ENCODE measurements around the gene MTRFR. TPM values are rescaled to one million over a fixed set of nuclear protein-coding genes. Genes with fewer than 3 reads are reported as not detected.
A peak's percentile ranks its signal among the peaks of the same experiment; 100 is the strongest.

The MTRFR gene
- total RNA-seq, 1 donor from 2014 or later = 7.8 TPM

- intact Hi-C loops (cut with DNase I) = no loop called here
- no peak for DNase-seq (ENCODE audit: low spot score)
These were observed 35.0 kb downstream of the MTRFR start for GRCh38 chr12:123267991-123268843.

DNA sequence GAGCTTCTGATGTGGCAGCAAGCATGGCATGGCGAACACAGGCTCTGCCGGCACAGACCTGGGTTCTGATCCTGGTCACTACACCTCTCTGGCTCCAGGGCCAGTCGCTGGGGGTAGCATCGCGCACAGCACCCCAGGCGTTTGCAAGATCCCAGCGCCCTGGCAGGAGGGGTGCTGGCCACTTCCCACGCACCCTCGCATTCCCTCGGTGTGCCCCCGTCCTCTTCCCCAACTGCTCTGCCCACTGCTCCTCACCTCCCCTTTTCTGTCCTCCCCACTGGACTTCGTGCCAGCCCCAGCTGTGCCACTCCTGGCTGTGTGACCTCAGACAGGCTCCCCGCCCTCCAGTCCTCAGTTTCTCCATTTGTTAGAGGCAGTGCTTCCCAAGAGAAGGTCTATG lies 35.6 kb downstream of the MTRFR start:
- intact Hi-C loops (cut with DNase I) = no loop called here
- no peak for DNase-seq (ENCODE audit: low spot score)

DNA sequence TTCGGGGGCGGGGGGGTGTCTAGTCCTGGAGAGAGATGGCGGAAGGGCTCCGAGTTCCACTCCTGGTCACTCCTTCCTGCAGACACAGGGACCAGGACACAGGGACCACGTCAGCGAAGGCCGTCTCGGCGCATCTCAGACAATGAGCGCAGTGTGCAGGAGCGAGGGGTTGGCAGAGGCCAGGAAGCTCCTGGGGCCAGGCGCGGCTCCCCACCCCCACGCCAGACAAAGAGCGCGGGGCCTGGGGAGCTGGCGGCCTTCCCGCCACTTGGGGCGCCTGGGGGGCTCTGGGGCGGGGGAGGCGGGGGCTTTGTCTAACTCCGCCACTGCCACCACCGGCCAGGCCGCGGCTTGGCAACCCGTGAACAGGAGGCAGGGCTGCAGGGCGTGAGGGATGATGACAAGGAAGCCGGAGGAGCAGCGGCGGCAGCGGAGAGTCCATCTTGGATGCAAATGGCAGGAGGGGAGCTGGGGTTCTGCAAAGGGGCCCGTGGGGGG lies 36.2 kb downstream of the MTRFR start:
- peak; percentile 87 for DNase-seq (ENCODE audit: low spot score)
- intact Hi-C loops (cut with DNase I) = no loop called here

GRCh38 chr12:123269896-123270213 lies 36.6 kb downstream of the MTRFR start:
- intact Hi-C loops (cut with DNase I) = no loop called here
- DNase-seq (ENCODE audit: low spot score) = no peak

DNA sequence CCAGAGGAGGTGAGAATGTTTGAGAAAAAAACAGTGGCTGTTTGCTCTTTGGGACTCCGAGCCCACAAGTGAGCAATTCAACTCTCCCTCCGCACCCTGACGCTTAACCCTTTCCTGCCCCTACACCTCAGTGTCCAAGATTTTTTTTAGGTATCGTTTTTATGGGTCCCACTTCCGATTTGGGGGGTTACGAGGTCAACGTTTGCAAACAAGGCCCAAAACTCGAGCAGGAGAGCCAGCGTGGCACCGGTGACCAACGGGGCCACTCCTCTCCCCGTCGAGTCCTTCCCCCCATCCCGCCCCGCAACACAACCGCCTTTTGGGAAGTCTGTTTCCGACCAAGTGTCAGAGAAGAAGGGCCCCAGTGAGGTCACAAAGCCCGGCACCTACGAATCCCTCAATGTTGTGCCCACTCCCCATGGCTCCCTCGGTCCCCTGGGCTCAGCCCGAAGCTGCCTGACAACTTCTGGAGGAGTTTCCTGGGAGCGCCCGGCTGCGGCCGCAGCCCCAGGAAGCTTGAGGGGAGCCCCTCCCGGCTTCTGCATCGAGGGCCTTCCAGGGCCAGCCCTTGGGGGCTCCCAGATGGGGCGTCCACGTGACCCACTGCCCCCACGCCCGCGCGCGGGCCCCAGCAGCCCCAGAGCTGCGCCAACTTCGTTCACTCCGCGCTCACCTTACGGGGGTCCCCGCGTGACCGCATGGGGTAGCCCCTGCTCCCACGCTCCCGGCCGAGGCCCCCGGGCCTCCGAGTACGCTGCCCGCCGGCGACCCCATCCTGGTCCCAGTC lies 37.2 kb downstream of the MTRFR start:
- DNase-seq (ENCODE audit: low spot score) = no peak
- intact Hi-C loops (cut with DNase I) = no loop called here

- intact Hi-C loops (cut with DNase I) = no loop called here
- DNase-seq (ENCODE audit: low spot score) = peak; percentile 91
These were observed 37.9 kb downstream of the MTRFR start for GRCh38 chr12:123271001-123271668.

GRCh38 chr12:123273166-123273565 lies 39.9 kb downstream of the MTRFR start:
- no peak for DNase-seq (ENCODE audit: low spot score)
- intact Hi-C loops (cut with DNase I) = no loop called here

- intact Hi-C loops (cut with DNase I) = no loop called here
- no peak for DNase-seq (ENCODE audit: low spot score)
These were observed 44.9 kb downstream of the MTRFR start for GRCh38 chr12:123278101-123278627.

DNA sequence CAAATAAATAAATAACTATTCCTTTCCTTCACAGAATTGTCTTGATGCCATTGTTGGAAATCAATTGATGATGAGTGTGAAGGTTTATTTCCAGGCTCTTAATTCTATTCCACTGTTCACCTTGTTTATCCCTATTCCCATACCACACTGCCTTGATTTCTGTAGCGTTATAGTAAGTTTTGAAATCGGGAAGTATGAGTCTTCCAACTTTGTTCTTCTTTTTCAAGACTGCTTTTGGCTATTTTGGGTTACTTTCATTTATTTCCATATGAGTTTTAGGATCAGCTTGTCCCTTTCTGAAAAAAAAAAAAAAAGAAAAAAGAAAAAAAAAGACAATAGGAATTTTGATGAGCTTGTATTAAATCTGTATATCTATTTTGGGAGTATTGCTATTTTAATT lies 47.7 kb downstream of the MTRFR start:
- intact Hi-C loops (cut with DNase I) = no loop called here
- no peak for DNase-seq (ENCODE audit: low spot score)

GRCh38 chr12:123282111-123282510 lies 48.9 kb downstream of the MTRFR start:
- no peak for DNase-seq (ENCODE audit: low spot score)
- intact Hi-C loops (cut with DNase I) = no loop called here

DNA sequence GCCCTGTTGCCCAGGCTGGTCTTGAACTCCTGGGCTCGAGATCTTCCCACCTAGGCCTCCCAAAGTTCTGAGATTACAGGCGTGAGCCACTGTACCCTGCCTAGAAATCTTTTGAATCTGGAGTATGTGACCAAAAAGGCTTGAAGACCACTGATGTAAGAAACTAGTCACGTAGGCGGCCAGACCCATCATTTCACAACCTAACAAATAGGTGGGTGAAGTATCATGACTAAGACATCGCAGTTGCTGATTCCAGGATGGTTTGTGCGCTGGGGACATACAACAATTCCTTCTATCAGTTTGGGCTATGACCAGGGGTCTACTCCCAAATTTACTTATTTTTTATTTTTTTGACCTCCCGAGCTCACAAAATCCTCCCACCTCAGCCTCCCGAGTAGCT lies 50.2 kb downstream of the MTRFR start:
- intact Hi-C loops (cut with DNase I) = no loop called here
- DNase-seq (ENCODE audit: low spot score) = no peak

DNA sequence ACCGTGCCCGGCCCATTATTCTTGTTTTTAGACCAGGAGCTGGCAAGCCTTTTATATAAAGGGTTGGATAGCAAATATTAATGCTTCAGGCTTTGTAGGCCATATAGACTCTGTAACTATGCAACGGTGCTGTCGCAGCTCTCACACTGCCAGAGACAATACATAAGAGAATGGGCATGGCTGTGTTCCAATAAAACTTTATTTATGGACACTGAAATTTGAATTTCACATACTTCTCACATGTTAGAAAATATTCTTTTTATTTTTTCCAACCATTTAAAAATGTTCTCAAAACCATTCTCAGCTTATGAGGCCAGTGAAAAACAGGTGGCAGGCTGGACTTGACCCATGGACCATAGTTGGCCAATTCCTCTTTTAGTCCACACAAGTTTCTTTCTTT lies 51.4 kb downstream of the MTRFR start:
- DNase-seq (ENCODE audit: low spot score) = no peak
- intact Hi-C loops (cut with DNase I) = no loop called here

- DNase-seq (ENCODE audit: low spot score) = no peak
- intact Hi-C loops (cut with DNase I) = no loop called here
These were observed 53.6 kb downstream of the MTRFR start for GRCh38 chr12:123286652-123287373.

DNA sequence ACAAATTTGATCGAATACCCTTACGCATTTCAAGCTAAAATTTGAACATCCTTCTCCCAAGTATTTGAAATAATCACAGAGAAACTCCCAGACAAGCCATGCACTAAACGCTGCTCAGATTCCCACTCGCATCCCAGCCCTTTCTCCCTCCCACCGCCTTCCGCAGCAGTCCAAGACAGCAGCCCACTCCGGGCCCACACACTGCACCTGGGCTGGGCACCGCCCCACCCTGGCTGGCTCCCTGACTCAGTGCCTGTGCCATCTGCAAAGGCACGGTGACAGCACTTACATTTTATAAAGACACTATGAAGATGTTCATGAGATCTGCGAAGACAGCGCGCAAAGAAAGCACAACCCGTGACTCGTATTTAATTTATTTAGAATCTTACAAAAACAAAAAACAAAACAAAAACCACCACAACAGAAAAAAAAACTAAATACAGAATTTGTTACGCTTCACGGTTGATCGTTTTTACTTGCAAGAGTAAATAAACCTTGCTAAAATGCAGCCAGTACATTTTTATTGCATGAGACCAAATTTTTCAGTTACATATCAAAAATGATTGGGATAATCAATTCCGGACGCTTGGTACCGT lies 55.6 kb downstream of the MTRFR start:
- DNase-seq (ENCODE audit: low spot score) = no peak
- intact Hi-C loops (cut with DNase I) = no loop called here

DNA sequence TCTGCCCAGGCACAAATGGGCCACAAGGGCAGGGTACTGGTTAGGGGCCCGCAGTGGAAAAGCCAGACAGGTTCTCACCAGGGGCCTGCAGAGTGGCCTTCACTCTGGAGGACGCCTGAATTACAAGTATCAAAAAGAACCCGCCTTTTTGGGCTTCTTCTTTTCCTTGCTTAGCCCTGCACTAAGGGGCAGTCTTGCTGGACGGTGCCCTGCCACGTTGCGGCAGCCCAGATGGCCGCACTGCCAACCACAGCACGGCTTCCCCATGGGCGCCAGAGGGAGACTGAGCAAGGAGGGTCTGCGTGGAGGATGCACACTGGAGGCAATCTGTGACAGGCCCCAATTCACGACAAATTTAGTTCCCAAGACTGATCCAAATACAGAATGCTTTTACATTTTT lies 56.7 kb downstream of the MTRFR start:
- no peak for DNase-seq (ENCODE audit: low spot score)
- intact Hi-C loops (cut with DNase I) = no loop called here

DNA sequence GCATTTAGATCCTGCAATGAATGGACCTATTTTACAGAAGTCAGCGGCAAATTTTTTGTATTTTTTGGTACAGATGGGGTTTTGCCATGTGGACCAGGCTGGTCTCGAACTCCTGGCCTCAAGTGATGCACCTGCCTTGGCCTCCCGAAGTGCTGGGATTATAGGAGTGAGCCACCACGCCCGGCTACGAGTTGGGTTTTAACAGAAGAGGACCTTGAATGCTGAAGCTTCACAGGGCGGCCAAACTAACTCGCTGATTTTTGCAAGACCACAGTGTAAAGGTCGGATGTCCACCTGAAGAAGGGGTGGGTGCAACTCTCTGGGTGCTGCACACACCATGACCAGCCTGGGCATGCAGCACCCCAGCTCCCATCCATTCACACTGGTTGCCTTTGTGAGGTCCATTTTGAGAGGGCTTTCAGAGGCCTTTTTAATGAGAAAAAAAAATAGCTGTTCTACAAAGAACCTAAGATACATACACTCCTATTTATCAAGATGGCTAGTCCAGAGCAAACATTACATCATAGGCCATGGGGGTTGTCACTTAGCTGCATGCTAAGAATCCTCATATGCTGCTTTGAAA lies 60.0 kb downstream of the MTRFR start:
- no peak for DNase-seq (ENCODE audit: low spot score)
- intact Hi-C loops (cut with DNase I) = no loop called here

- intact Hi-C loops (cut with DNase I) = no loop called here
- no peak for DNase-seq (ENCODE audit: low spot score)
These were observed 71.9 kb downstream of the MTRFR start for GRCh38 chr12:123305136-123305535.

GRCh38 chr12:123306200-123306599 lies 73.0 kb downstream of the MTRFR start:
- DNase-seq (ENCODE audit: low spot score) = no peak
- intact Hi-C loops (cut with DNase I) = no loop called here

All from cardiac septum (tissue), 1 donor.